ENCODE results near the gene PRKCE. TPM values are rescaled to one million over a fixed set of nuclear protein-coding genes. Genes with fewer than 3 reads are reported as not detected.
A peak's percentile ranks its signal among the peaks of the same experiment; 100 is the strongest.

PRKCE gene
- total RNA-seq, 1 experiment from 2014 or later: 14.0 TPM

- ATAC-seq: no peak
- no peak for DNase-seq (ENCODE audit: low read depth, low spot score)
- Histone ChIP-seq H3K27me3 (ENCODE audit: control insufficient read depth, insufficient read depth, low read length) (no peaks in the 10 kb centered on the region), H3K36me3 (ENCODE audit: control insufficient read depth, insufficient read depth, low read length) (no peaks in the 10 kb centered on the region), H3K4me3 (ENCODE audit: low read depth in 2 of 2, low read length in 2 of 2) (no peak overlapping the region), H3K4me1 (ENCODE audit: control insufficient read depth, insufficient read depth, low read length) (peaks cover 4% of the 10 kb centered on the region; the same call in 1 of the 2 replicates), H3K9me3 (ENCODE audit: control insufficient read depth, insufficient read depth, low read depth, low read length) (no peaks in the 10 kb centered on the region), H3K27ac (ENCODE audit: low read length) (no peak overlapping the region)
- TF ChIP-seq CTCF (IDR thresholded peaks at IDR 0.05) (no peak), POLR2AphosphoS5 (IDR thresholded peaks at IDR 0.05; ENCODE audit: low read depth, low read length) (no peak), TCF7L2 (IDR thresholded peaks at IDR 0.05; ENCODE audit: low read depth, low read length) (no peak), SIN3A (IDR thresholded peaks at IDR 0.05; ENCODE audit: borderline replicate concordance, insufficient read depth, low read depth, low read length) (no peak), REST (IDR thresholded peaks at IDR 0.05; ENCODE audit: insufficient read depth in 1 of 2, low read depth in 2 of 2, low read length in 1 of 2) (no peak)
- CTCF ChIA-PET: no interaction called here
- no TSS peak for BruUV-seq (replicated peaks)
- intact Hi-C loops (cut with micrococcal nuclease; ENCODE audit: unreplicated experiment) (no loop called here), in situ Hi-C loops (cut with HindIII; ENCODE audit: low pct_unique_long_range_greater_than_20kb, low sequenced_read_pairs) (no loop called here)
- POLR2A ChIA-PET: no interaction called here
Observed at GRCh38 chr2:46067062-46067461, 415.6 kb downstream of the PRKCE start.

- no TSS peak for BruUV-seq (replicated peaks)
- intact Hi-C loops (cut with micrococcal nuclease; ENCODE audit: unreplicated experiment): no loop called here
- H3K4me1 ChIP-seq (ENCODE audit: control insufficient read depth, insufficient read depth, low read length): peaks cover 10% of the 10 kb centered on the region; the same call in 1 of the 2 replicates
- H3K27ac ChIP-seq (ENCODE audit: low read length): no peak overlapping the region
- no peaks in the 10 kb centered on the region for H3K27me3 ChIP-seq (ENCODE audit: control insufficient read depth, insufficient read depth, low read length)
- POLR2A ChIA-PET: interaction anchor here (0.6 kb wide), 1 partner anchor 161 kb away, joined by 5 read pairs; no protein-coding TSS in a partner anchor
- ATAC-seq: peak; percentile 30; the same call in 1 of the 2 replicates
- CTCF ChIA-PET: interaction anchor here (0.5 kb wide), 1 partner anchor 544 kb away, joined by 6 read pairs; no protein-coding TSS in a partner anchor
- H3K36me3 ChIP-seq (ENCODE audit: control insufficient read depth, insufficient read depth, low read length): no peaks in the 10 kb centered on the region
- no peak overlapping the region for H3K4me3 ChIP-seq (ENCODE audit: low read depth in 2 of 2, low read length in 2 of 2)
- peak; percentile 33 for DNase-seq (ENCODE audit: low read depth, low spot score)
- no peaks in the 10 kb centered on the region for H3K9me3 ChIP-seq (ENCODE audit: control insufficient read depth, insufficient read depth, low read depth, low read length)
- no peak for TF ChIP-seq CTCF (IDR thresholded peaks at IDR 0.05)
- no peak for TF ChIP-seq SIN3A (IDR thresholded peaks at IDR 0.05; ENCODE audit: borderline replicate concordance, insufficient read depth, low read depth, low read length)
- TF ChIP-seq REST (IDR thresholded peaks at IDR 0.05; ENCODE audit: insufficient read depth in 1 of 2, low read depth in 2 of 2, low read length in 1 of 2): no peak
- TF ChIP-seq POLR2AphosphoS5 (IDR thresholded peaks at IDR 0.05; ENCODE audit: low read depth, low read length): no peak
- in situ Hi-C loops (cut with HindIII; ENCODE audit: low pct_unique_long_range_greater_than_20kb, low sequenced_read_pairs): no loop called here
Observed at GRCh38 chr2:46067501-46068305, 416.2 kb downstream of the PRKCE start.
